Esophagus squamous epithelium (tissue), 4 donors: Measurements from ENCODE around the gene NPY5R.

Source experiments
- POLR2A ChIP-seq, 4 donors: fragments of 450-650 bp; IDR thresholded peaks; one replicate each; pipeline ENCODE4 v1.6.1; 2017; ENCODE audit warnings: antibody characterized with exemption in 4 of 4, mild to moderate bottlenecking in 4 of 4, moderate library complexity in 3 of 4
- TF ChIP-seq, protein P1 (sequence below), 6 experiments: fragments of 450-650 bp in 4 of 6; fragments of 200-600 bp in 2 of 6; sonication (generic) in 2 of 6; IDR thresholded peaks; one replicate each; pipeline ENCODE4 v1.5.1; 2016 to 2019; ENCODE audit warnings: antibody characterized with exemption in 6 of 6, mild to moderate bottlenecking in 4 of 6, moderate library complexity in 4 of 6

GRCh38 chr4:163398238-163398637 lies 54.5 kb downstream of the NPY5R start:
- TF ChIP-seq, protein P1, sequence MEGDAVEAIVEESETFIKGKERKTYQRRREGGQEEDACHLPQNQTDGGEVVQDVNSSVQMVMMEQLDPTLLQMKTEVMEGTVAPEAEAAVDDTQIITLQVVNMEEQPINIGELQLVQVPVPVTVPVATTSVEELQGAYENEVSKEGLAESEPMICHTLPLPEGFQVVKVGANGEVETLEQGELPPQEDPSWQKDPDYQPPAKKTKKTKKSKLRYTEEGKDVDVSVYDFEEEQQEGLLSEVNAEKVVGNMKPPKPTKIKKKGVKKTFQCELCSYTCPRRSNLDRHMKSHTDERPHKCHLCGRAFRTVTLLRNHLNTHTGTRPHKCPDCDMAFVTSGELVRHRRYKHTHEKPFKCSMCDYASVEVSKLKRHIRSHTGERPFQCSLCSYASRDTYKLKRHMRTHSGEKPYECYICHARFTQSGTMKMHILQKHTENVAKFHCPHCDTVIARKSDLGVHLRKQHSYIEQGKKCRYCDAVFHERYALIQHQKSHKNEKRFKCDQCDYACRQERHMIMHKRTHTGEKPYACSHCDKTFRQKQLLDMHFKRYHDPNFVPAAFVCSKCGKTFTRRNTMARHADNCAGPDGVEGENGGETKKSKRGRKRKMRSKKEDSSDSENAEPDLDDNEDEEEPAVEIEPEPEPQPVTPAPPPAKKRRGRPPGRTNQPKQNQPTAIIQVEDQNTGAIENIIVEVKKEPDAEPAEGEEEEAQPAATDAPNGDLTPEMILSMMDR (IDR thresholded peaks at IDR 0.05), result no peak
- no peak for TF ChIP-seq POLR2A (IDR thresholded peaks at IDR 0.05)
